K562 (cell line): Measurements from ENCODE around the gene CECR2. TPM values are rescaled to one million over a fixed set of nuclear protein-coding genes. Genes with fewer than 3 reads are reported as not detected.

Experiments
- ATAC-seq: fragments of 200-7000 bp; cut with Tn5 transposase; 3 replicates; pipeline ENCODE4 v1.9.1; 2020; ENCODE audit warnings: moderate library complexity
- BruUV-seq: library from RNA; stranded (reverse); fragments of 400-500 nt; replicated peaks from 2 replicates; lab custom pipeline; 2021; lab: Mats Ljungman, UMichigan
- CTCF ChIA-PET: fragments of 300-600 bp; formaldehyde crosslinking; extraction: SDS; loops from one replicate; lab custom pipeline; 2021; ENCODE audit warnings: low intra/inter-chr PET ratio; lab: Yijun Ruan, JAX
- POLR2A ChIA-PET: fragments of 300-600, 350-650 bp; sonication (Branson Sonifier 250); formaldehyde crosslinking; extraction: SDS; loops from one replicate; lab custom pipeline; 2021; ENCODE audit warnings: antibody characterized with exemption, inconsistent platforms; lab: Yijun Ruan, JAX
- DNase-seq, 4 experiments: peaks; one replicate each; pipeline versions ENCODE4 v3.0.0 to v3.0.0-alpha.2; 2011 to 2018; ENCODE audit warnings: low spot score in 3 of 4, mixed read lengths in 3 of 4; ENCODE audit errors: extremely low read depth in 1 of 4
- FAIRE-seq: peaks from 2 replicates; lab custom pipeline; 2011; peaks lifted over from hg19 to GRCh38; lab: Jason Lieb, UNC
- H2AFZ ChIP-seq: 2 replicates; pipeline ENCODE4 v1.6.0; 2011; ENCODE audit warnings: low read depth, low read length, control low read depth, inconsistent platforms
- H3K27ac ChIP-seq: fragments of 200-600 bp; 3 replicates; pipeline ENCODE4 v1.8.0; 2011; ENCODE audit warnings: low read depth, mild to moderate bottlenecking, control low read depth, inconsistent platforms, low read length, moderate library complexity, mixed read lengths; ENCODE audit errors: extremely low read depth
- H3K27me3 ChIP-seq, 2 experiments: fragments of 300-600 bp in 1 of 2; 2 replicates in 1 of 2; 3 replicates in 1 of 2; pipeline versions ENCODE4 v1.6.0 to v1.8.0; 2011; ENCODE audit warnings: inconsistent platforms in 2 of 2, low read length in 2 of 2, mild to moderate bottlenecking in 1 of 2, mixed read lengths in 1 of 2, moderate library complexity in 1 of 2; ENCODE audit not compliant: control insufficient read depth in 2 of 2, insufficient read depth in 2 of 2
- H3K36me3 ChIP-seq: fragments of 300-600 bp; 3 replicates; pipeline ENCODE4 v1.8.0; 2011; ENCODE audit warnings: mild to moderate bottlenecking, low read length, inconsistent platforms; ENCODE audit not compliant: control insufficient read depth, insufficient read depth
- H3K4me1 ChIP-seq, 2 experiments: fragments of 200-600 bp in 1 of 2; replicated peaks in 1 of 2; 2 replicates in 1 of 2; 3 replicates in 1 of 2; pipeline versions ENCODE4 v1.5.1 to v1.8.0; 2011; ENCODE audit warnings: inconsistent platforms in 2 of 2, low read length in 2 of 2, mild to moderate bottlenecking in 1 of 2, mixed read lengths in 1 of 2, moderate library complexity in 1 of 2; ENCODE audit not compliant: control insufficient read depth in 2 of 2, insufficient read depth in 2 of 2
- H3K4me2 ChIP-seq: 2 replicates; pipeline ENCODE4 v1.6.1; 2011; ENCODE audit warnings: low read length, control low read depth, inconsistent platforms, mixed read lengths; ENCODE audit not compliant: insufficient read depth
- H3K4me3 ChIP-seq: fragments of 200-600 bp; sonication (generic), shearing (Covaris generic); 2 replicates; pipeline ENCODE4 v1.5.1; 2016; ENCODE audit warnings: control low read depth, inconsistent platforms
- H3K79me2 ChIP-seq: fragments of 200-600 bp; 3 replicates; pipeline ENCODE4 v1.8.0; 2011; ENCODE audit warnings: low read length, inconsistent platforms; ENCODE audit not compliant: control insufficient read depth, insufficient read depth
- H3K9ac ChIP-seq, 2 experiments: 2 replicates each; pipeline versions ENCODE4 v1.6.0 to v1.6.1; 2011; ENCODE audit warnings: low read depth in 2 of 2, low read length in 2 of 2, control low read depth in 1 of 2, inconsistent platforms in 1 of 2, mild to moderate bottlenecking in 1 of 2, mixed read lengths in 1 of 2; ENCODE audit not compliant: insufficient read depth in 1 of 2
- H3K9me1 ChIP-seq: one replicate; pipeline ENCODE4 v1.6.0; 2011; ENCODE audit warnings: inconsistent platforms, mild to moderate bottlenecking, low read length, moderate library complexity; ENCODE audit not compliant: control insufficient read depth, insufficient read depth
- H3K9me3 ChIP-seq: replicated peaks from 2 replicates; pipeline ENCODE4 v1.5.1; 2011; ENCODE audit warnings: low read depth, low read length, inconsistent platforms; ENCODE audit not compliant: control insufficient read depth, insufficient read depth
- H4K20me1 ChIP-seq: replicated peaks from 2 replicates; pipeline ENCODE4 v1.6.1; 2011; ENCODE audit warnings: low read length, inconsistent platforms, mixed read lengths; ENCODE audit not compliant: control insufficient read depth, insufficient read depth
- ARNT ChIP-seq, 2 experiments: fragments of 450-650 bp; IDR thresholded peaks; 2 replicates each; pipeline ENCODE4 v1.6.1; 2016; ENCODE audit warnings: mild to moderate bottlenecking in 1 of 2
- CEBPZ ChIP-seq: fragments of 150-350 bp; IDR thresholded peaks from 2 replicates; pipeline ENCODE4 v1.6.1; 2014; ENCODE audit warnings: low read depth, mild to moderate bottlenecking, low read length, borderline replicate concordance
- ETS1 ChIP-seq: conservative IDR thresholded peaks from 2 replicates; pipeline ENCODE4 v1.6.1; 2011; ENCODE audit warnings: low read depth, mild to moderate bottlenecking, low read length; ENCODE audit not compliant: control insufficient read depth
- MYNN ChIP-seq, 2 experiments: sonication (generic); formaldehyde crosslinking in 1 of 2; IDR thresholded peaks; 2 replicates each; pipeline versions ENCODE4 v1.5.0 to v1.6.1; 2016 to 2020; ENCODE audit warnings: antibody characterized with exemption in 1 of 2, missing genetic modification reagents in 1 of 2
- PHF21A ChIP-seq: fragments of 450-650 bp; IDR thresholded peaks from 2 replicates; pipeline ENCODE4 v1.6.1; 2017; ENCODE audit warnings: low read depth, borderline replicate concordance
- RHOXF2B ChIP-seq: fragments of 250-450 bp; sonication (Bioruptor Pico); conservative IDR thresholded peaks from 2 replicates; pipeline ENCODE4 v1.5.1; 2021
- RREB1 ChIP-seq: fragments of 250-450 bp; sonication (Bioruptor Pico); IDR thresholded peaks from 2 replicates; pipeline ENCODE4 v1.4.0; 2020
- ZNF224 ChIP-seq: sonication (generic); formaldehyde crosslinking; IDR thresholded peaks from 2 replicates; pipeline ENCODE4 v1.8.0; 2022; ENCODE audit warnings: mild to moderate bottlenecking, missing genetic modification reagents
- WGBS: fragments of 100-300 bp; shearing (Covaris generic); methylation state at CpG from one replicate; pipeline ENCODE4 v1.1.6; 2016; ENCODE audit warnings: low coverage, mixed read lengths; ENCODE audit not compliant: insufficient coverage; ENCODE audit errors: missing lambda C conversion rate; 5-methylcytosine and 5-hydroxymethylcytosine counted together
- in situ Hi-C: fragments of 300-500 bp; cut with MboI; formaldehyde crosslinking; loops from 4 replicates; pipeline ENCODE4 v1.15.0; 2018; ENCODE audit warnings: inconsistent platforms, mixed read lengths
- intact Hi-C: fragments of 100-400 bp; cut with micrococcal nuclease; formaldehyde crosslinking; loops from 2 replicates; pipeline ENCODE4 v1.14.2; 2022
- polyA plus RNA-seq, 8 experiments: library from polyadenylated mRNA; depleted of rRNA in 4 of 8; stranded (reverse) in 5 of 8; unstranded in 3 of 8; fragments of >200 nt; fragmentation: Nextera tagmentation in 2 of 8; fragmentation: Illumina TruSeq in 1 of 8; extraction: Ambion mirVana in 2 of 8; extraction: Trizol in 1 of 8; gene quantifications; 2 replicates each; pipeline versions ENCODE4 v1.2.1 to v1.2.3, GENCODE V29; 2011 to 2014; ENCODE audit warnings: inconsistent platforms in 1 of 8, missing spikeins in 1 of 8
- total RNA-seq, 7 experiments: library from RNA; depleted of rRNA in 6 of 7; stranded (reverse); fragments of >200 nt in 6 of 7; fragmentation: Illumina TruSeq in 2 of 7; extraction: Trizol in 2 of 7; gene quantifications; 2 replicates each; pipeline versions ENCODE4 v1.2.1 to v1.2.3, GENCODE V29; 2011 to 2021; ENCODE audit warnings: low replicate concordance in 1 of 7

Gene CECR2
- total and polyA plus RNA-seq, 9 of the 15 experiments (the other 6 are each of a cell fraction or from before 2014, with no cell fraction given): 0.01 to 1.00 (median 0.27) TPM

GRCh38 chr22:17589810-17590375 lies 220.6 kb downstream of the CECR2 start:
- BruUV-seq: no TSS peak
- CTCF ChIA-PET: no interaction called here
- WGBS: 84% methylated on average over 10 of the region's 10 CpGs
- TF ChIP-seq PHF21A: no peak
- no peak for TF ChIP-seq CEBPZ
- TF ChIP-seq RHOXF2B: no peak
- TF ChIP-seq RREB1 (CRISPR knock-in tag): no peak
- TF ChIP-seq ETS1: no peak
- peak; percentile 32; the same call in 1 of the 2 replicates for TF ChIP-seq MYNN (IDR thresholded peaks at IDR 0.05)
- no peak for TF ChIP-seq MYNN (CRISPR knock-in tag; IDR thresholded peaks at IDR 0.05)
- no peak for TF ChIP-seq ZNF224
- no peak for TF ChIP-seq ARNT (IDR thresholded peaks at IDR 0.05)

More at GRCh38 chr22:17589810-17590375, 220.6 kb downstream of the CECR2 start:
- no peak overlapping the region for H3K27ac ChIP-seq
- no peak overlapping the region for H3K4me2 ChIP-seq
- ATAC-seq: peak; percentile 13; the same call in 1 of the 3 replicates
- no peaks in the 10 kb centered on the region for H3K9me1 ChIP-seq
- no peak for FAIRE-seq
- no peak overlapping the region for H3K4me3 ChIP-seq
- POLR2A ChIA-PET: interaction anchor here (1.2 to 1.6 kb wide), 4 partner anchors 8 to 19 kb away, joined by 3 to 5 read pairs (median 4); no protein-coding TSS in a partner anchor
- no peak overlapping the region for H3K9ac ChIP-seq
- H2AFZ ChIP-seq: no peak overlapping the region
- in situ Hi-C loops (no loop called here), intact Hi-C loops (no loop called here)
- peaks cover 0 to 1% of the 10 kb centered on the region in 2 experiments; a peak in 2 of 5 replicates for H3K27me3 ChIP-seq
- no peaks in the 10 kb centered on the region for H3K4me1 ChIP-seq
- no peak for DNase-seq
- H3K79me2 ChIP-seq: no peaks in the 10 kb centered on the region
- no peaks in the 10 kb centered on the region for H4K20me1 ChIP-seq
- H3K36me3 ChIP-seq: peaks cover 48% of the 10 kb centered on the region
- no peaks in the 10 kb centered on the region for H3K9me3 ChIP-seq
